ENCODE results near the gene PROSER3. TPM values are rescaled to one million over a fixed set of nuclear protein-coding genes. Genes with fewer than 3 reads are reported as not detected.

PROSER3 gene
- total and polyA plus RNA-seq, 2 of the 4 experiments (the other 2 are of a cell fraction): 5.4 to 21.8 TPM

- Histone ChIP-seq H3K56ac (ENCODE audit: extremely low read depth, insufficient read depth, low read length) (no peak overlapping the region), H3K27ac (ENCODE audit: insufficient read depth, low read length) (no peak overlapping the region), H2AFZ (replicated peaks; ENCODE audit: low read length, poor library complexity) (no peak overlapping the region), H3K79me1 (ENCODE audit: low read depth in 1 of 2, low read length in 2 of 2) (peaks cover 12 to 19% of the 10 kb centered on the region in 2 experiments), H2AK5ac (ENCODE audit: low read depth, low read length) (no peak overlapping the region), H3K23ac (ENCODE audit: low read depth, low read length) (no peak overlapping the region), H2BK20ac (ENCODE audit: low read depth, low read length) (no peak overlapping the region), H3K4me1 (ENCODE audit: control insufficient read depth, insufficient read depth, low read length) (no peaks in the 10 kb centered on the region), H3K4me2 (ENCODE audit: low read depth, low read length) (no peak overlapping the region), H4K20me1 (ENCODE audit: insufficient read depth, low read length) (peaks cover 22% of the 10 kb centered on the region), H2AK9ac (replicated peaks; ENCODE audit: low read depth, low read length, poor library complexity) (no peak overlapping the region), H4K8ac (ENCODE audit: low read depth in 2 of 2, low read length in 2 of 2) (no peak overlapping the region), H4K5ac (ENCODE audit: low read depth, low read length) (no peak overlapping the region), H3K4ac (ENCODE audit: low read depth, low read length) (no peak overlapping the region), H4K91ac (ENCODE audit: insufficient read depth, low read depth, low read length) (no peak overlapping the region), H3K4me3 (ENCODE audit: insufficient read depth, low read depth, low read length) (no peak overlapping the region), H3K14ac (replicated peaks; ENCODE audit: low read depth, low read length) (no peak overlapping the region), H3K18ac (ENCODE audit: low read depth, low read length) (no peak overlapping the region), H2BK120ac (ENCODE audit: low read depth, low read length) (no peak overlapping the region), H3K9me1 (ENCODE audit: insufficient read depth, low read length) (no peaks in the 10 kb centered on the region), H3K27me3 (ENCODE audit: control insufficient read depth, insufficient read depth, low read length) (no peaks in the 10 kb centered on the region), H3K9ac (ENCODE audit: low read depth, low read length) (no peak overlapping the region), H3K36me3 (ENCODE audit: control insufficient read depth, insufficient read depth, low read length) (peaks cover 97% of the 10 kb centered on the region), H3K9me3 (ENCODE audit: control insufficient read depth, insufficient read depth, low read length) (no peaks in the 10 kb centered on the region), H2BK15ac (ENCODE audit: low read depth, low read length) (no peak overlapping the region), H2BK5ac (ENCODE audit: low read depth, low read length, poor library complexity, severe bottlenecking) (no peak overlapping the region)
- CTCF ChIA-PET: no interaction called here
- TF ChIP-seq ELK1 (IDR thresholded peaks at IDR 0.05; ENCODE audit: borderline replicate concordance, low read depth, low read length) (no peak), MAFK (IDR thresholded peaks at IDR 0.05; ENCODE audit: low read depth, low read length) (no peak), RAD21 (IDR thresholded peaks at IDR 0.05; ENCODE audit: low read length) (no peak), CTCF (conservative IDR thresholded peaks at IDR 0.05; ENCODE audit: low read depth, low read length) (no peak)
- DNase-seq (no peak), ATAC-seq (ENCODE audit: low read depth) (no peak)
- dilution Hi-C loops (cut with HindIII; ENCODE audit: low sequenced_read_pairs, unreplicated experiment): no loop called here
- no TSS peak for BruUV-seq (replicated peaks)
- in situ Hi-C loops (cut with MboI; ENCODE audit: low sequenced_read_pairs): no loop called here
- intact Hi-C loops (cut with micrococcal nuclease): no loop called here
- 95% methylated on average over 10 of the region's 25 CpGs; no CpG with 5 or more reads in 1 of the 2 experiments for WGBS, 2 experiments (ENCODE audit: extremely low coverage in 2 of 2, insufficient read length in 1 of 2)
- POLR2A ChIA-PET (ENCODE audit: unreplicated experiment): no interaction called here
Observed at GRCh38 chr19:35727053-35727955, 30.7 kb upstream of the PROSER3 start.

Data from IMR-90 (cell line).